Astrocyte (in vitro differentiated cells and primary cell): ENCODE results near the gene TRANK1. TPM values are rescaled to one million over a fixed set of nuclear protein-coding genes. Genes with fewer than 3 reads are reported as not detected.

Experiments
- DNase-seq: peaks from one replicate; pipeline ENCODE4 v3.0.0-alpha.2; 2010; ENCODE audit warnings: low read depth
- FAIRE-seq: peaks from 2 replicates; lab custom pipeline; 2011; peaks lifted over from hg19 to GRCh38; lab: Jason Lieb, UNC
- H2AFZ ChIP-seq: 2 replicates; pipeline ENCODE4 v1.6.0; 2012; ENCODE audit warnings: low read depth, low read length, inconsistent platforms
- H3K27ac ChIP-seq: 2 replicates; pipeline ENCODE4 v1.5.1; 2011; ENCODE audit warnings: low read depth, low read length, inconsistent platforms
- H3K27me3 ChIP-seq: 2 replicates; pipeline ENCODE4 v1.6.0; 2011; ENCODE audit warnings: low read length, inconsistent platforms; ENCODE audit not compliant: insufficient read depth
- H3K36me3 ChIP-seq: 2 replicates; pipeline ENCODE4 v1.5.1; 2011; ENCODE audit warnings: low read length, inconsistent platforms; ENCODE audit not compliant: insufficient read depth
- H3K4me1 ChIP-seq: 2 replicates; pipeline ENCODE4 v1.5.1; 2011; ENCODE audit warnings: low read length, inconsistent platforms; ENCODE audit not compliant: insufficient read depth
- H3K4me2 ChIP-seq: 2 replicates; pipeline ENCODE4 v1.6.0; 2012; ENCODE audit warnings: low read length, inconsistent platforms
- H3K4me3 ChIP-seq: 2 replicates; pipeline ENCODE4 v1.5.1; 2011; ENCODE audit warnings: low read depth, mild to moderate bottlenecking, low read length, inconsistent platforms; ENCODE audit not compliant: insufficient read depth
- H3K79me2 ChIP-seq: 2 replicates; pipeline ENCODE4 v1.6.0; 2012; ENCODE audit warnings: mild to moderate bottlenecking, low read length, inconsistent platforms; ENCODE audit not compliant: insufficient read depth
- H3K9ac ChIP-seq: 2 replicates; pipeline ENCODE4 v1.6.0; 2012; ENCODE audit warnings: mild to moderate bottlenecking, low read length, inconsistent platforms
- H3K9me3 ChIP-seq: 2 replicates; pipeline ENCODE4 v1.5.1; 2012; ENCODE audit warnings: low read depth, mild to moderate bottlenecking, low read length, inconsistent platforms; ENCODE audit not compliant: insufficient read depth
- H4K20me1 ChIP-seq: 2 replicates; pipeline ENCODE4 v1.6.0; 2012; ENCODE audit warnings: low read length, inconsistent platforms; ENCODE audit not compliant: insufficient read depth
- H3K27ac Mint-ChIP-seq: one replicate; pipeline ENCODE4 v1.8.0; 2021; ENCODE audit warnings: mild to moderate bottlenecking, mixed read lengths; ENCODE audit not compliant: unreplicated experiment
- H3K27me3 Mint-ChIP-seq: one replicate; pipeline ENCODE4 v1.8.0; 2021; ENCODE audit warnings: low read depth, mixed read lengths; ENCODE audit not compliant: unreplicated experiment
- H3K36me3 Mint-ChIP-seq: one replicate; pipeline ENCODE4 v1.8.0; 2021; ENCODE audit warnings: low read depth, mixed read lengths; ENCODE audit not compliant: unreplicated experiment
- H3K4me1 Mint-ChIP-seq: one replicate; pipeline ENCODE4 v1.8.0; 2021; ENCODE audit warnings: low read depth, mixed read lengths; ENCODE audit not compliant: unreplicated experiment
- H3K4me3 Mint-ChIP-seq: one replicate; pipeline ENCODE4 v1.8.0; 2021; ENCODE audit warnings: mild to moderate bottlenecking, moderate library complexity, mixed read lengths; ENCODE audit not compliant: unreplicated experiment
- H3K9me3 Mint-ChIP-seq: one replicate; pipeline ENCODE4 v1.8.0; 2021; ENCODE audit warnings: mild to moderate bottlenecking, mixed read lengths; ENCODE audit not compliant: unreplicated experiment
- EZH2 ChIP-seq: IDR thresholded peaks from 2 replicates; pipeline ENCODE4 v1.6.1; 2012; ENCODE audit warnings: mild to moderate bottlenecking, low read length, inconsistent platforms; ENCODE audit not compliant: insufficient read depth
- total RNA-seq: library from RNA; stranded (reverse); gene quantifications from 2 replicates; pipeline ENCODE4 v1.2.1, GENCODE V29; 2021
- TF ChIP-seq, protein P1 (sequence below): IDR thresholded peaks from 2 replicates; pipeline ENCODE4 v1.5.1; 2011; ENCODE audit warnings: low read depth, mild to moderate bottlenecking, inconsistent platforms, low read length, moderate library complexity; ENCODE audit not compliant: insufficient read depth

The TRANK1 gene
- total RNA-seq, 1 donor from 2014 or later = 5.6 TPM

- Mint-ChIP-seq H3K4me1 (no peaks in the 10 kb centered on the region), H3K4me3 (no peak overlapping the region), H3K27ac (no peak overlapping the region), H3K36me3 (peaks cover 11% of the 10 kb centered on the region), H3K27me3 (peaks cover 2% of the 10 kb centered on the region), H3K9me3 (peaks cover 7% of the 10 kb centered on the region)
- no peaks in the 10 kb centered on the region for H3K9me3 ChIP-seq
- TF ChIP-seq EZH2 = no peak
- TF ChIP-seq, protein P1, sequence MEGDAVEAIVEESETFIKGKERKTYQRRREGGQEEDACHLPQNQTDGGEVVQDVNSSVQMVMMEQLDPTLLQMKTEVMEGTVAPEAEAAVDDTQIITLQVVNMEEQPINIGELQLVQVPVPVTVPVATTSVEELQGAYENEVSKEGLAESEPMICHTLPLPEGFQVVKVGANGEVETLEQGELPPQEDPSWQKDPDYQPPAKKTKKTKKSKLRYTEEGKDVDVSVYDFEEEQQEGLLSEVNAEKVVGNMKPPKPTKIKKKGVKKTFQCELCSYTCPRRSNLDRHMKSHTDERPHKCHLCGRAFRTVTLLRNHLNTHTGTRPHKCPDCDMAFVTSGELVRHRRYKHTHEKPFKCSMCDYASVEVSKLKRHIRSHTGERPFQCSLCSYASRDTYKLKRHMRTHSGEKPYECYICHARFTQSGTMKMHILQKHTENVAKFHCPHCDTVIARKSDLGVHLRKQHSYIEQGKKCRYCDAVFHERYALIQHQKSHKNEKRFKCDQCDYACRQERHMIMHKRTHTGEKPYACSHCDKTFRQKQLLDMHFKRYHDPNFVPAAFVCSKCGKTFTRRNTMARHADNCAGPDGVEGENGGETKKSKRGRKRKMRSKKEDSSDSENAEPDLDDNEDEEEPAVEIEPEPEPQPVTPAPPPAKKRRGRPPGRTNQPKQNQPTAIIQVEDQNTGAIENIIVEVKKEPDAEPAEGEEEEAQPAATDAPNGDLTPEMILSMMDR = no peak
- no peaks in the 10 kb centered on the region for H4K20me1 ChIP-seq
- no peak overlapping the region for H3K27ac ChIP-seq
- H3K4me3 ChIP-seq = no peak overlapping the region
- no peaks in the 10 kb centered on the region for H3K27me3 ChIP-seq
- H3K4me1 ChIP-seq = no peaks in the 10 kb centered on the region
- no peaks in the 10 kb centered on the region for H3K79me2 ChIP-seq
- H3K9ac ChIP-seq = no peak overlapping the region
- no peak overlapping the region for H3K4me2 ChIP-seq
- H2AFZ ChIP-seq = no peak overlapping the region
- FAIRE-seq (no peak), DNase-seq (no peak)
- H3K36me3 ChIP-seq = no peaks in the 10 kb centered on the region
Observed at GRCh38 chr3:36846406-36846805, 98.4 kb downstream of the TRANK1 start.

DNA sequence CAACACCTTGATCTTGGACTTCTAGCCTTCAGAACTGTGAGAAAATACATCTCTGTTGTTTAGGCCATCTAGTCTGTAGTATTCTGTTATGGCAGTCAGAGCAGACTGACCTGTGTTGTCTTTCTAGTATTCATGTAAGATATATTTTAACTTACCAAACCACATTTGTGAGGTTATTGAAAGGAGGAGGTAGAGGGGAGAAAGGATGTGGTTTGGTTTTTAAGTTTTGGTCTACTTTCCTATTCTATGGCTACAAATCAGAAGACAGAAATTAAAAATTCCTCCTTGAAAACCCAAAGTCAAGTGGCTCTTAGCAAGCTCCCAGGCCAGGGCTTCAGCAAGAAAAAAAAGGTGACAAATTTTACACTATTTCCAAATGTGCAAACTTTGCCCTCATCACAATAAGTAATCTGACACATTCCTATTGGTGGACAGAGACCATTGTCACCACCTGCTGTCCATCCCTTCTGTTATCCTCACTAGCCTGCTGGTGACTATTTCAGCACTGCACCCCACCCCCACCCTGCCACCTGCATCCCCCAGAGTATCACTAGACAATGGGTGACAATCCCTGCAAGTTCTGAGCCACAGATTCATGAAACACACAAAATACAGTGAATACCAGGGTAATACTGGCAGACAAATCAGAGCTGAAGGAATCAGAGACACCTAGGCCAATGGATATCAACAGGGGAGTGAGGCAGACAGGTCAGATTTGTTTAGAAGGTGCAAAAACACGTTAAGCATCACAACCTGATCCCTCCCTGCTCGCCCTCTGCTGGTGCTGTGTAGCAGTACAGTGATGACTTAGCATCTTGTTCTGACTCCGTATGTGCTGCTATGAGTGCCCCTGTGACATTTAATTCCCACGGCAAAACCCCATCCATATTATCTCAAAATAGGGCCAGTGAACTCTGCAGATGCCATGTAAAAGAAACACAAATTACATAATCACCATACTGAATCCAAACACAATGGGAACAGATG lies 101.5 kb downstream of the TRANK1 start:
- no peaks in the 10 kb centered on the region for H4K20me1 ChIP-seq
- H3K27me3 ChIP-seq = no peaks in the 10 kb centered on the region
- no peak overlapping the region for H2AFZ ChIP-seq
- no peak for FAIRE-seq
- peak; percentile 9 for DNase-seq
- TF ChIP-seq EZH2 = no peak
- TF ChIP-seq, protein P1 = peak; percentile 59
- H3K4me3 ChIP-seq = no peak overlapping the region
- Mint-ChIP-seq H3K9me3 (peaks cover 14% of the 10 kb centered on the region), H3K27ac (no peak overlapping the region), H3K4me3 (no peak overlapping the region), H3K4me1 (no peaks in the 10 kb centered on the region), H3K36me3 (peaks cover 23% of the 10 kb centered on the region), H3K27me3 (peaks cover 8% of the 10 kb centered on the region)
- H3K4me1 ChIP-seq = no peaks in the 10 kb centered on the region
- no peak overlapping the region for H3K9ac ChIP-seq
- no peak overlapping the region for H3K4me2 ChIP-seq
- H3K79me2 ChIP-seq = no peaks in the 10 kb centered on the region
- H3K36me3 ChIP-seq = no peaks in the 10 kb centered on the region
- H3K27ac ChIP-seq = no peak overlapping the region
- no peaks in the 10 kb centered on the region for H3K9me3 ChIP-seq

DNA sequence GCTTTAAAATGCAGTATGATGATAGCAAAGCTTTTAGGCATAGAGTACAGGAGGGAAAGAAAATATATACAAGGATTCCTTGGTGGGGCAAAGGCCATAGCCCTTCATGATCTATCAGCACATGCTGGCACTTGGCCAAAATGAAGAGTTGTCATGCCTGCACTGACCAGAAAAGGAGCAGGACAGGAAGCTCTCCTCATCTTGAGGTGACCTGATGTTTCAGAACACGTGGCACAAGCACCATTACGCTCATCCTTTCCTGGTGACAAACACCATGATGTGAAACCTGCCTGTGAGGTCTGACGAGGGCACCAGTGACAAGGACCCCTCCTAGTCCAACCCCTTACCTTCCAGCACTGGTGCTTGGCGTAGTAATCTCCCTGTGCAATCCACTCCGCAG lies 102.6 kb downstream of the TRANK1 start:
- Mint-ChIP-seq H3K4me1 (no peaks in the 10 kb centered on the region), H3K27me3 (peaks cover 8% of the 10 kb centered on the region), H3K9me3 (peaks cover 14% of the 10 kb centered on the region), H3K27ac (no peak overlapping the region), H3K36me3 (peaks cover 23% of the 10 kb centered on the region), H3K4me3 (no peak overlapping the region)
- TF ChIP-seq, protein P1 = no peak
- TF ChIP-seq EZH2 = no peak
- Histone ChIP-seq H3K79me2 (no peaks in the 10 kb centered on the region), H4K20me1 (no peaks in the 10 kb centered on the region), H3K9ac (no peak overlapping the region), H3K36me3 (no peaks in the 10 kb centered on the region), H3K4me1 (no peaks in the 10 kb centered on the region), H3K27me3 (no peaks in the 10 kb centered on the region), H3K4me3 (no peak overlapping the region), H3K9me3 (no peaks in the 10 kb centered on the region), H3K27ac (no peak overlapping the region), H3K4me2 (no peak overlapping the region), H2AFZ (no peak overlapping the region)
- FAIRE-seq (no peak), DNase-seq (no peak)
